GM18498 (cell line): ENCODE measurements around the gene MBP.

Source experiments
- ATAC-seq: cut with Tn5 transposase; IDR thresholded peaks from one replicate; pipeline ENCODE4 v1.9.1; 2021; ENCODE audit warnings: mild to moderate bottlenecking, moderate library complexity; ENCODE audit not compliant: unreplicated experiment

Gene MBP

DNA sequence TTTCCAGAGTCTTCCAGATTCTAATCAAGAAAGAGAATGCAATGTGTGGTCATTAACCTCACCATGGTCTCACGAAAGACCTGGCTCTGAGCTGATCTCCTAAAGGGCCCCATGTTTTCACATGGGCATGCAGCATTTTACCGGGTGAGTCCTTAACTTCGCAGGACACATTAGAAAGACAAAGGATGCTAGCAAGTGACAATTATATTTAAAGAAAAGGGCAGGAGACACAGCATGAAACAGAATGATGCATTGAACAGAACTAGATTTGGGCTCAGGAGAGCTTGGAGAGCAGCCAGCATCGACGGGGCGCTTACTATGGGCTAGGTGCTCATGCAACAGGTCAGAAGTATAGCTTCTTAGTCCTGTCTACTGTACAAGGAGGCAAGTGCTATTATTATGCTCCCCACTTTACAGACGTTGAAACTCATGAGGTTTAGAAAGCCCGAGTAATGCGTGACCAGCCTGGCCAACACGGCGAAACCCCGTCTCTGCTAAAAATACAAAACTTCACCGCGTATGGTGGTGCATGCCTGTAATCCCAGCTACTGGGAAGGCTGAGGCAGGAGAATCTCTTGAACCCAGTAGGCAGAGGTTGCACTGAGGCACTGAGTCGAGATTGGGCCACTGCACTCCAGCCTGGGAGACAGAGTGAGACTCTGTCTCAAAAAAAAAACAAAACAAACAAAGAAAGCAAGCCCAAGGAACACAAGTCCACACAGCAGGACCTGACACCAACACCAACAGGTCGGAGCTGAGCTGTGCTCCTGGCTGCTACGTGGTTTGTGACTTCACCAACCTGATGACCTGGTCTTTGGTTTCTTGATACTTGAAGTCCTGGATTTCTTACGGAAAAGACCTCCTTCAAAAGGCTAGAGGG is 16.1 kb downstream of the MBP start:
- ATAC-seq = no peak

GRCh38 chr18:77115192-77115953 is 17.2 kb downstream of the MBP start:
- ATAC-seq = no peak

DNA sequence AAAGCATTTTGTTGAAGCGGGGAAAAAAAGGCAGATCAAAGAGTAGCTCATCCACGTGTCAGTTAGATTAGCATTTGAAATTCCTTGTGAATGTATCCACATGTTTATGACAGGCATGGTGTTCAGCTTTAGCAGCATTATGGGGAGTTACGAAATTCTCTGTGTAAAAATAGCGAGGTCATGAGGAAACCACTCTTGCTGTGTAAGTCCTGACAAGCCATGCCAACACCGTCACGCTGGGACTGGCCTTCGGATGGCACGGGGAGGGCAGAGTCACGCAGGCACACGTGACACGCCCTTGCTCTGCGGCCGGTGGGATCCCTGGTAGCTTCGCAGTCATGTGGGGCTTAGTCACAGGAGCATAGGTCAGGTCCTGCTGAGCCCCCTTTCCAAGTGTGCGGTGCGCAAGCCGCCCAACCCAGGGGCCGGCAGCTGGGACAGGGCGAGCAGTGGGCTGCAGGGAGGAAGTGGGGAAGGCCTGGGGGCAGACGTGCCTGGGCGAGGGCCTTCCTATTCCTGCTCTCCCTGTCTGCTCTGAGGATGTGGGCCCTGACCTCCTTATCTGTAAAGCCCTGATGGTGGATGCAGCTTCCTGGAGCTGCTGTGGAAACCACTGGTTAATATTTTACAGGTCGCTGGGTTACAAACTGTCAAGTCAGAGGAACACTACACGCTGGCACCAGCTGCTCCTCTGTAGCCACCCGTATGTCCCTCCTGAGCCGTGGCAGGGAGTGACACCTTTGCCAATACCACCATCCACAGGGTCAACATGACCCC is 18.0 kb downstream of the MBP start:
- peak; percentile 93 for ATAC-seq

DNA sequence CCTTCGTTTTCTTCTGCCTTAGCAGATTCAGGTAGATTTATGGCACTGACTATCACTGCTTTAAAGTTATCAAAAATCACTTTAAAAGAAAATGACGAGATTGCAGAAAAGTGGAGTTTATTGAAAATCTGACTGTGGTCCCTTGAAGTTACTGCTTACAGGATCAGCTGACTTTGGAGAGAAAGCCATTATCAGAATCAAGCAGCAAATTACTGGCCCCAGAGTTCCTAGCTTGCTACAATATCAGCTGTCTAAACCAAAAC is 18.5 kb downstream of the MBP start:
- ATAC-seq = no peak

GRCh38 chr18:77113361-77114151 is 19.0 kb downstream of the MBP start:
- no peak for ATAC-seq

DNA sequence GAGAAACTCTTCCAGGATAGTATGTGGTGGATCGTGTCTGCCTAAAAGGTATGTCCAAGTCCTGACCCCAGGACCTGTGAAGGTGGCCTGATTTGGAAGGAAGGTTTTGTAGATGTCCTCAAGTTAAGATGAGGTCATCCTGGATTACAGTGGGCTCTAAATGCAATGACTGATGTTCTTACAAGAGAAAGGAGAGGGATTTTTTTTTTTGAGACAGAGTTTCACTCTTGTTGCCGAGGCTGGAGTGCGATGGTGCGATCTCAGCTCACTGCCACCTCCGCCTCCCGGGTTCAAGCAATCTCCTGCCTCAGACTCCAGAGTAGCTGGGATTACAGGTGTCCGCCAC is 19.9 kb downstream of the MBP start:
- no peak for ATAC-seq

GRCh38 chr18:77111951-77112746 is 20.4 kb downstream of the MBP start:
- no peak for ATAC-seq

GRCh38 chr18:77111449-77111848 is 21.1 kb downstream of the MBP start:
- ATAC-seq = no peak

- no peak for ATAC-seq
These were observed 21.6 kb downstream of the MBP start for GRCh38 chr18:77110936-77111335.

DNA sequence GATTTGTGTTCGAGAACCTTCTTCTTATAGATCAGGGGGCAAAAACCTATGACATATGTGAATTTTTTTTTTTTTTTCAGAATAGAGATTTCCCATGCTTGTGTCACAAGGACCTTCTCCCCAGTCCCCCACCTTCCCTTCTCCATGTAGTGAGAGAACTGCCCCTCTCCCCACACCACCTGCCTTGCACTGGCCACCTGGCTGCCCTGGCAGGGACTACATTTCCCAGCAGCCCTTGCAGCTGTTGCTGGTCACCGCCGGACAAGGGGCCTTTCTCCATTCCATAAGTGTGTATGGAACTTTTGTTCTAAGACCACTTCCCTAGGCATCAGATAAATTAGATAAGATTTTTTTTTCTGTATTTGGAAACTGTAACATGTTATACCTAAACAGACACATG is 22.2 kb downstream of the MBP start:
- no peak for ATAC-seq

- no peak for ATAC-seq
These were observed 22.9 kb downstream of the MBP start for GRCh38 chr18:77109648-77110019.

DNA sequence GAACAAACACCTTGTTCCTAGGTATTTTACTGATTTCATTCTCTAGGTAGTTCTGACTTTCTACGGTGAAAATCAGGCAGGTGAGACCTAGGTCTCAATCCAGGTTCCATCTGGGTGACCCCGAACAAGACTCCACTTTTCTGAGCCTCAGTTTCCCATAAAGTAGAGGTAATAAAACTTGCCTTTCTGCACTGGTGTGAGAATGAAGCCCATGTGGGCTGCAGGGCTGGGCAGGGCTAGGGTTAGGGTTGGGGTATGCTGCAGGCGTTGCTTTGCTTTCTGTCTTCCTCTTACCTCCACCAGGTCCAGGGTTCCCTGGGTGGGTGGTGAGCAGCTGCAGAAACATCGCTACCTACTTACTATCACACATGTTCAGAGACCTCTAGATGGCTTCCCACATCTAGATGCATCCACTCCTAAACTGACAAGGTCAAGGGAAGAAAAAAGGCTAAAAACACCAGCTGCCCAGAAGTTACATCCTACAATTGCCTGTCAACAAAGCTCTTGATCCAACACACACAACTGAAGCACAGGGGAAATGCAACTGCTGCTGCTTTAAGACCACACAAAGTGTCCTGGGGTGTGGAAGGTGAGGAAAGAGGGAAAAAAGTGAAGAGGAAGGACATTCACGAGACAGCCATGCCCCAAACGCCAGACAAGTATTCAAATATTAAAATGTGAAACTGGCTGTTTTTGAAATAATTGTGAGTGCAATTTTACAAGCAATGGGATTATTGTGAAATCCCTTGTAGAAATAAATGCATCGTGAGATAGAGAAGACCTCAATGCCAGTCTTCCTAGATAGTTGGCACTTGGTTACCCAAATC is 23.5 kb downstream of the MBP start:
- ATAC-seq = no peak

- ATAC-seq = peak; percentile 62
These were observed 24.4 kb downstream of the MBP start for GRCh38 chr18:77108001-77108692.

DNA sequence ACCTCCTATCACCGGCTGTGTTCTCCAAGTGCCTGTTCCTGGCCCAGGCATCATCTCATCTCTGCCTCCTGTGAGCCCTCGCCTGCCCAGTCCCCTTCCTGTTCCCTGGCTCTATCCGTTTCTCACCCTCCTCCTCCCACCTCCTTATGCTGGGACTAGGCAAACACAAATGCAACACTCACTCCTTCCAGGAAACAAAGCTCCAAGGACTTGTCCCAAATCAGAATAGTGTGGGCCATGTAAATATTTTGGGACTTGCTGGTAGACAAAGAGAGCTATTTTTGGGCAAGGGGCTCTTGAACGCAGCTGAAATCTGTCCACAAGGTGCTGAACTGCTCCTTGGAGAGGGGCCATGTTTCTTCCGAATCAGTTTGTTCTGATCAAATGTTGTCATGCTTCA is 25.3 kb downstream of the MBP start:
- ATAC-seq = no peak

- no peak for ATAC-seq
These were observed 26.3 kb downstream of the MBP start for GRCh38 chr18:77106331-77106730.

DNA sequence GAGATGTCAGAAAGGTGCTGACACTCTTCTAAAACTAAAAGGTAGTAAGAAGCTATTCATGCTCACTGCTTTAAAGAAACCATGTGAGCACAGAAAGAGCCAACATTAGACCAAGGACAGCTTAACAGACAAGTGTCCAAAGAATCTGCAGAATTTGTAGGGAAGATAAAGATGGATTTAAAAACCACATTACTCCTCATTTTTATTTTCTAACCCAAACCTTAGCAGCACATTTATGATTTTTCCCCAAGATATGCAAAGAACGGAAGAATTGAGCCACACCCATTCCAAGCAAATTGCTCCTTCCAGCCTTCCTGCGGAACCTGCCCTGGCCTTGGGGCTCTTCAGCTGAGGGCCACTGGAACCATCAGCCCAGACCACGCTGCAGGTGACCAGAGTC is 26.9 kb downstream of the MBP start:
- no peak for ATAC-seq

- no peak for ATAC-seq
These were observed 27.6 kb downstream of the MBP start for GRCh38 chr18:77105028-77105427.

DNA sequence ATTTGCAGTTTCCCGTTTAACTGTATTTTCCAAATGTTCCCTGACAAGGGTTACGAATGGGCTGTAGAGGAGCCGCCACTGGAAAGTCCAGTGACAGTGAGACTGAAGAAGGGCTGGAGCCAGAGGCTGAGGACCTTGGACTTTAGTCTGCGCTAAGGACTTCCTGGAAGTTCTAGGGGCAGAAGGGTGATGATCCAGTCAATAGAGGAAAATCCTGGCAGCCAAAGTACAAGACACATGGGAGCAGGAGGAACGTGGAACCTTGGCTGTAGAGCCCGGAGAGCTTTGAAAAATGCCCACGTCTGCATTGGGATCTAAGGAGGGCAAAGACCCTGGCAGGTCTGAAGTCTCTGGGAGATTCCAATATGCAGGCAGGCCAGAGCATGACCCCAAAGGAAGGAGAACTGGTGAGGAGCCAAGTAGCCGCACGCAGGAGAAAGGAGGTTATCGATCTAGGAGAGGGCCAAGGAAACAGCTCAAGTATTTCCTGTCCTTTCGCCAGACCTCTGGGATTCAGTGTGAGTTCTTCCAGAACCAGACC is 28.5 kb downstream of the MBP start:
- ATAC-seq = no peak
